ENCODE data around the gene FHOD3.
A peak's percentile ranks its signal among the peaks of the same experiment; 100 is the strongest.

Gene FHOD3

DNA sequence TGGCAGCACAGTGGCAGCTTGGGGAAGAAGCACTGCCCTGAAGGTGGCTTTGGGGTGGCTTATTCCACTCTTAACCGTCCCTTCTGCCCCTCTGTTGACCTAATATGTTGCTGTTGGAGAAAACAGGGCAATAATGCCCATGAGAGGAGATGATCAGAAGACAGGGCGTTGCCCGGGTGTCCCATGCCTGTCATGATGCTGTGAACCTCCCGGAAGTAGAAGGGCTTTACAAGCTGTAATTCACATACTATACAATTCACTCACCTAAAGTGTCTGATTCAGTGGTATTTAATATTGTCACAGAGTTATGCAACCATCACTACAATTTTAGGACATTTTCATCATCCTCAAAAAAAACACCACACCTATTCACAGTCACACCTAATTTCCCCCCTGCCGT lies 112.3 kb downstream of the FHOD3 start:
- DNase-seq (ENCODE audit: low read depth in 2 of 2), result no peak

DNA sequence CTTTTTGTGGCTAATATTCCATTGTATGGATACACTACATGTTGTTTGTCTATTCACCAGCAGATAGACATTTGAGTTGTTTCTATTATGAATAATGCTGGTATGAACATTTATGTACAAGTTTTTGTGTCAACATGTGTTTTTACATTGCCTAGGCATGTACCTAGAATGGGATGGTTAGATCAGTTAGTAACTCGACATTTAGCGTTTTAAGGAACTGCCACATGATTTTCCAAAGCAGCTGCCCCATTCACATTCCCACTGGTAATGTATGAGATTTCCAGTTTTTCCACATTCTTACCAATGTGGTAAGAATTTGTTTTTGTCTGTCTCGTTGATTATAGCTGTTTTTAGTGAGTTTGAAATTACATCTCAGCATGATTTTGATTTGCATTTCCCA lies 112.8 kb downstream of the FHOD3 start:
- DNase-seq (ENCODE audit: low read depth in 2 of 2), result no peak

- no peak for DNase-seq (ENCODE audit: low read depth in 2 of 2)
Observed at GRCh38 chr18:36411745-36412168, 114.2 kb downstream of the FHOD3 start.

GRCh38 chr18:36412778-36413177 lies 115.3 kb downstream of the FHOD3 start:
- no peak for DNase-seq (ENCODE audit: low read depth in 2 of 2)

DNA sequence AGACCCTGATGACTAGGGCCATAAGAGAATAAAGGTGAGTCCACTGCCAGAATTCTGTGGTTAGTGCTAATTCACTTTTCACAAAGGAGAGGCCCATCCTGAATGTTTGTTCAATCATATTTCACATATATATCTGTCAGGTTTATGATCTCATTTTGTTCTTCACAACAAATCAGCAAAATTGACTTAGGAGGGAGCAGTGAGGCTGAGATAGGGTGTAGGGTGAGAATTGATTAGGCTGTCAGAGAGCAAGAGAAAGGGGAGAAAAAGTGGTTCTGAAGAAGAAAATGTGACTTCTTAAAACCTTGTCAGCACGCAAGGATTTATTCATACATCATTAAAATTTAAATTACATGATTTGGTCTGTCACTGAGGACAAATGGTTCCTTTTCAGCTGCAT lies 117.7 kb downstream of the FHOD3 start:
- DNase-seq (ENCODE audit: low read depth in 2 of 2), result no peak

- DNase-seq (ENCODE audit: low read depth in 2 of 2), result no peak
Observed at GRCh38 chr18:36415625-36416024, 118.1 kb downstream of the FHOD3 start.

- no peak for DNase-seq (ENCODE audit: low read depth in 2 of 2)
Observed at GRCh38 chr18:36419188-36419899, 121.8 kb downstream of the FHOD3 start.

DNA sequence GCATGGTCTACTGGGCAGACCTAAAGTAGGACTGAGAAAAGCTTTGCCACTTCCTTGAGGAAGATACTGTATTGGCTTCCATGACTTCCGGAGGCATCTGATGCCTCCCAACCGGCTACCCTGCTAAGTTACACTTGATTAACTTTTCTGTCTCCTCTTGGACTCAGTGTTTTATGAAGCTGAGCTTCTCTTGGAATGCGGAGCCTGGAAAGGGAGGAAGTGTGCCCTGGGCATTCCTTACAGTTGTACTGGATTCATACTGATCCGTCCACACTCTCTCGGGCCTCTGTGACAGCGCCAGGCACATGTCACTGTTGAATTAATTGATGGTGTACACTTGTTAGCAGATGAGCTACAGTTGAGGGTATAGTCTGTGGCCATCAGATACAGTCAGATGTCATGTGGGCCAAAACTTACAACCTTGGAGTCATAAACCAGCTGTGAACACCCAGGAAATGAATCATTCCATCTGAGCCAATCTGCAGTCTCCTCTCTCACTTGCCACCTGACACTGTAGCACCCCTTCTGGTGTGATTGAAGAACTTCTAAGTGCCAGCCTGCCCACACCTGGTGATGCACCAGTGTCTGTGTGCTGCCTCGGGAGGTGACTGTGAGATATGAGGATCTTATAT lies 122.5 kb downstream of the FHOD3 start:
- peak in 1 of 2 donors; percentile 9 for DNase-seq (ENCODE audit: low read depth in 2 of 2)

- DNase-seq (ENCODE audit: low read depth in 2 of 2), result no peak
Observed at GRCh38 chr18:36420826-36421225, 123.3 kb downstream of the FHOD3 start.

DNA sequence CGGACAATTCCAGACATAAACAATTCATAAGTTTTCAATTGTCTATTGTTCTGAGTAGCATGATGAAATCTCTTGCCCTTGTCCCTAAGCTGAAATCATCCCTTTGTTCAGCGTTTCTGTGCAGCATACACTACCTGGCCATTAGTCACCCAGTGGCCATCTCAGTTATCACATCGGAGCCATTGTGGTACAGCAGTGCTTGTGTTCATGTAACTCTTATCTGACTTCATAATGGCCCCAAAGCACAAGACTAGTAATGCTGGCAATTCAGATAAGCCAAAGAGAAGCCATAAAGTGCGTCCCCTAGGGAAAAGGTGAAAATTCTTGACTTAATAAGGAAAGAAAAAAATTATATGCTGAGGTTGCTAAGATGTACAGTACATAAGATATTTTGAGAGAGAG lies 127.2 kb downstream of the FHOD3 start:
- DNase-seq (ENCODE audit: low read depth in 2 of 2), result no peak

DNA sequence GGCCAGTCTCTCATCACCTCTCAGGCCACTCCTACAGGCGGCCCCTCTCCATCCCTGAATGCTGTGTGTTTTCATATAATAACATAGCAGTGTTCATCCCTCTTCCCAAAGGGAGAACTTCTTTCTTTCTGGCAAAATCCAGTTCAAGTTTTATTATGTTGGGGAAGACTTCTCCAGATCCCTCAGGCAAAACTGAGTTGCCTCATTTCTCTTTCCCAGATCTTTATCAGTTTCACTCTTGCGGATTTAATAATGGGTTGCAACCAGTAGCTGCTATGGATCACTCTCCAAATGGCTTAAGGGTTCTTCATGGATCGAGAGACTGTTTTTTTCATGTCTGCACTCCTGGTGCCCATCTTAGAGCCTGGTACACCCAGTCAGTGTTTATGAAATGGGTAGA lies 129.9 kb downstream of the FHOD3 start:
- DNase-seq (ENCODE audit: low read depth in 2 of 2), result no peak

- DNase-seq (ENCODE audit: low read depth in 2 of 2), result no peak
Observed at GRCh38 chr18:36427831-36428230, 130.3 kb downstream of the FHOD3 start.

GRCh38 chr18:36428431-36429029 lies 131.0 kb downstream of the FHOD3 start:
- no peak for DNase-seq (ENCODE audit: low read depth in 2 of 2)

GRCh38 chr18:36432880-36433555 lies 135.5 kb downstream of the FHOD3 start:
- DNase-seq (ENCODE audit: low read depth in 2 of 2), result no peak

- no peak for DNase-seq (ENCODE audit: low read depth in 2 of 2)
Observed at GRCh38 chr18:36436387-36436786, 138.9 kb downstream of the FHOD3 start.

GRCh38 chr18:36440614-36441013 lies 143.1 kb downstream of the FHOD3 start:
- no peak for DNase-seq (ENCODE audit: low read depth in 2 of 2)

DNA sequence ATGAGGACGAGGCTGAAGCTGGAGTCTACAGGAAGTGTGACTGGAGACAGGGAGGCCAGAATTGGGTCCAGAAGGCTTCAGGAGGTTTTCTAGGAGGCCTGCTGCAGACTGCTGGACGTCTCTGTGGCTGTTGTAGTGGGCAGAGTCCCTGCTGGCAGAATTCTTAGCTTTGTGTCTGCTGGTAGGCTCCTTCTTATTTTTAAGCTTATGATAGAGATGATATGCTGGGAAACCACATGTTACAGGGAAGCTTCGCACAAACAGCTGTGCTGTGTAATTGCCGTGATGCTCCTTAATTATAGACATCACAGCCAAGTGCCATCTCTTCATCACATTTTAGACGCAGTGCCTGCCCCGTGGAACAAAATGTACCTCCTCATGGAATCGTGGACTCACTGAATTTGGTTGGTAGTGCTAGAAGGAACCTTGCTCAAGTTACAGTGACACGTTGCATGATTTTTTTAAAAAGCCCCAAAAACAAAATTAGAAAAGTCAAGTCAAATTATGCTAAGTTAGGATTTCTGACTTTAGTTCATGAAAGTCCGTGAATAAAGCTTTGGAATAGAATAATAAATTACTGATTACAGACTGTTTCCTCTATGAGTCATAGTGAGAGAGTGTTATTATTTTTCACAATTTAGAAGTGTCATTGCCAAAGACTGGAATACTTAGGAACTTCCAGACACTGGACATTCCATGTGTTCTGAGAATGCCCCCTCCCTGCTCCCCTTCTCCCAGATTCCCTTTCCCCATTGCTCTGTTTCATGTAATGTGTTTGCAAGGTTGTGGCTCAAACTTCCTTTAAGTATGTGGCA lies 144.1 kb downstream of the FHOD3 start:
- no peak for DNase-seq (ENCODE audit: low read depth in 2 of 2)

DNA sequence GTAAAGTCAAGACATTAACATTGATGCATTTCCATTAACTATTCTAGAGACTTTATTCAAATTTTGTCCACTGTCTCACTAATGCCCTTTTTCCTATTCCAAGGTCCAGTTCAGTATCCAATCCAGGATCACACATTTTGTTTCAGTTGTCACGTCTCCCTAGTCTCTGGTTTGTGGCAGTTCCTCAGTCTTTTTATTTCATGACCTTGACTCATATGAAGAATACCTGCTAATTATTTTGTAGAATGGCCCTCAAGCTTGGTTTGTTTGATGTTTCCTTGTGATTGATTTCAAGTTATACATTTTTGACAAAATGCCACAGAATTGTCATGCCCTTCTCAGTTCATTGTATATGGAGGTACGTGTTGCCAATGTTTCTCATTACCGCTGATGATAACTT lies 145.2 kb downstream of the FHOD3 start:
- no peak for DNase-seq (ENCODE audit: low read depth in 2 of 2)

DNA sequence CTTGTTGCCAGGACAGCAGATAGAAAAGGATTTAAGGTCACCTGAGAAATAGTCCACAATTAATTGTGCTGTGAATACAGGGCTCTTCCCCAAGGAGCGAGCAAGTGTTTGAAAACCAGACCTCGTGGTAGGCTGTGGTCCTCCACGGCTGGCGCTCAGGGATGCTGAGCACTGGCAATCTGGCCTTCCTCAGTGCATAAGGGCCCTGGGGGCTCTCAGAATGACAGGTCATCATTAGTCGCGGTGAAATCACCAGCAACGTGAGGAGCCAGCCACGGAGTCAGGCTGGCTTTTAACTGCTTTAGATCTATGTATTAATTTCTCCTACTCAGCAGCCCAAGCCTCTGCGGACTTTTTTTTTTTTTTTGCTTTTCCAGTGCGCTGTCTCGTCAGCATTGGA lies 148.5 kb downstream of the FHOD3 start:
- no peak for DNase-seq (ENCODE audit: low read depth in 2 of 2)

DNA sequence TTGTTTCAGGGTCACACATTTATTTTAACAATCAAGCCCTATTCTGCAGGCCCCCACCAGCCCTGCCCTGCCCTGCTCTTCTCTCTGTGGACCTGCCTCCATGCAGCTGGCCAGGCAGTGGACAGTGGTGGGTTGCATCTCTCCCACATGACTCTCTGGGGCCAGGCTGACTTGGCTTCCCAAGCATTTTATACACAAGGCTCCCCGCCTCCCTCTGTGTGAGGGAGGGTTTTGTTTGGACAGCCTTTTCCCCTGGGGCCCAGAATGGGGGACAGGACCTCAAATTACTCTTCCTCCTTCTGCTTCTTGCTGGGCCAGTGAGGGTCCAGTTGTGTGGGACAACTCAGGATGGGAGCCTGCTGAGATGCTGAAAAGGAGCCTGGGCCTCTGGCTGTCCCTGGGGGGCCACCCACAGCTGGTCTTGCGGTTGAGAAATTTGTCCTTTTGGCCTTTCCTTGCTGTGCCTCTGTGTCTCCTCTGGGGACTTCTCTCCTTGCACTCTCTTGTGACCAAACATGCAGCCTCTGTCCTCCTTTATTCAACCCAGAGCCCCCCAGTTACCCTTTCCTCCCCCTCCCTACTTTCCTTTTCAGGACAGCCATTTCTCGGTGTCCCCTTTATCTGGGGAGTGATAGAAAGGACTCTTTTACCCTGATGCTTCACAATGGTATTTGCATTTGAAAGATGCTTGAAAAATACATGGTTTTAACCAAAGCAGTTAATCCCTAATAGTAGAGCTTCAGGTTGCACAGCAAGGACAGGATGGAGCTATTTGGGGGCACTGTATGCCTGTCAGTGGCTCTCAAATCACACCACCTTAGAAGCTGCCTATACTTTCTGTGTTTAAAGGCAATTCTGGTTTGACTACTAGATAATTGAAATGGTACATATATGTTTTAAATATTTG lies 151.1 kb downstream of the FHOD3 start:
- DNase-seq (ENCODE audit: low read depth in 2 of 2), result no peak

DNA sequence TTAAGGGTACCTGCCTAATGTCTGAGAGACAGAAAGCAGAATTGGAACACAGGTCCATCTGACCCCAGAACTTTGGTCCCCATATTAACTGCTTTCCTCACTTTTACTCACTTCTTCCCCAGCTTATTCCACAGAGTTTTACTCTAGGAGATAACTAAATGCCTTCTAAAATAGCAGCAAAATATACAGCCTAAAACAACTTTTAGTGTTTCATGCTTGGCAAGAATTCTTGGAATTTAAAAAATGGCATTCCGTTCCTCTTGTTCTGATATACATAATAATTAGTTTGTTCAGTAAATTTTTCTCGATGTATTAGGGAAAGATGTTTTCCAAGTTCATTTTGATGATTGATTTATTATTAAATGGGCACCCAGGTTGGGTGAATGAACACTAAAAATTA lies 151.9 kb downstream of the FHOD3 start:
- no peak for DNase-seq (ENCODE audit: low read depth in 2 of 2)

Measured in stimulated activated CD4-positive, alpha-beta T cell treated with anti-CD3 and anti-CD28 coated beads, Interleukin-15, amount 100 ng/mL, for 48 hours (primary cell).